Astrocyte (in vitro differentiated cells and primary cell): ENCODE results near the gene PRSS12. TPM values are rescaled to one million over a fixed set of nuclear protein-coding genes. Genes with fewer than 3 reads are reported as not detected.
A peak's percentile ranks its signal among the peaks of the same experiment; 100 is the strongest.

ENCODE experiments used
- DNase-seq: peaks from one replicate; pipeline ENCODE4 v3.0.0-alpha.2; 2010; ENCODE audit warnings: low read depth
- FAIRE-seq: peaks from 2 replicates; lab custom pipeline; 2011; peaks lifted over from hg19 to GRCh38; lab: Jason Lieb, UNC
- H2AFZ ChIP-seq: 2 replicates; pipeline ENCODE4 v1.6.0; 2012; ENCODE audit warnings: low read depth, low read length, inconsistent platforms
- H3K27ac ChIP-seq: 2 replicates; pipeline ENCODE4 v1.5.1; 2011; ENCODE audit warnings: low read depth, low read length, inconsistent platforms
- H3K27me3 ChIP-seq: 2 replicates; pipeline ENCODE4 v1.6.0; 2011; ENCODE audit warnings: low read length, inconsistent platforms; ENCODE audit not compliant: insufficient read depth
- H3K36me3 ChIP-seq: 2 replicates; pipeline ENCODE4 v1.5.1; 2011; ENCODE audit warnings: low read length, inconsistent platforms; ENCODE audit not compliant: insufficient read depth
- H3K4me1 ChIP-seq: 2 replicates; pipeline ENCODE4 v1.5.1; 2011; ENCODE audit warnings: low read length, inconsistent platforms; ENCODE audit not compliant: insufficient read depth
- H3K4me2 ChIP-seq: 2 replicates; pipeline ENCODE4 v1.6.0; 2012; ENCODE audit warnings: low read length, inconsistent platforms
- H3K4me3 ChIP-seq: 2 replicates; pipeline ENCODE4 v1.5.1; 2011; ENCODE audit warnings: low read depth, mild to moderate bottlenecking, low read length, inconsistent platforms; ENCODE audit not compliant: insufficient read depth
- H3K79me2 ChIP-seq: 2 replicates; pipeline ENCODE4 v1.6.0; 2012; ENCODE audit warnings: mild to moderate bottlenecking, low read length, inconsistent platforms; ENCODE audit not compliant: insufficient read depth
- H3K9ac ChIP-seq: 2 replicates; pipeline ENCODE4 v1.6.0; 2012; ENCODE audit warnings: mild to moderate bottlenecking, low read length, inconsistent platforms
- H3K9me3 ChIP-seq: 2 replicates; pipeline ENCODE4 v1.5.1; 2012; ENCODE audit warnings: low read depth, mild to moderate bottlenecking, low read length, inconsistent platforms; ENCODE audit not compliant: insufficient read depth
- H4K20me1 ChIP-seq: 2 replicates; pipeline ENCODE4 v1.6.0; 2012; ENCODE audit warnings: low read length, inconsistent platforms; ENCODE audit not compliant: insufficient read depth
- H3K27ac Mint-ChIP-seq: one replicate; pipeline ENCODE4 v1.8.0; 2021; ENCODE audit warnings: mild to moderate bottlenecking, mixed read lengths; ENCODE audit not compliant: unreplicated experiment
- H3K27me3 Mint-ChIP-seq: one replicate; pipeline ENCODE4 v1.8.0; 2021; ENCODE audit warnings: low read depth, mixed read lengths; ENCODE audit not compliant: unreplicated experiment
- H3K36me3 Mint-ChIP-seq: one replicate; pipeline ENCODE4 v1.8.0; 2021; ENCODE audit warnings: low read depth, mixed read lengths; ENCODE audit not compliant: unreplicated experiment
- H3K4me1 Mint-ChIP-seq: one replicate; pipeline ENCODE4 v1.8.0; 2021; ENCODE audit warnings: low read depth, mixed read lengths; ENCODE audit not compliant: unreplicated experiment
- H3K4me3 Mint-ChIP-seq: one replicate; pipeline ENCODE4 v1.8.0; 2021; ENCODE audit warnings: mild to moderate bottlenecking, moderate library complexity, mixed read lengths; ENCODE audit not compliant: unreplicated experiment
- H3K9me3 Mint-ChIP-seq: one replicate; pipeline ENCODE4 v1.8.0; 2021; ENCODE audit warnings: mild to moderate bottlenecking, mixed read lengths; ENCODE audit not compliant: unreplicated experiment
- EZH2 ChIP-seq: IDR thresholded peaks from 2 replicates; pipeline ENCODE4 v1.6.1; 2012; ENCODE audit warnings: mild to moderate bottlenecking, low read length, inconsistent platforms; ENCODE audit not compliant: insufficient read depth
- total RNA-seq: library from RNA; stranded (reverse); gene quantifications from 2 replicates; pipeline ENCODE4 v1.2.1, GENCODE V29; 2021
- TF ChIP-seq, protein P1 (sequence below): IDR thresholded peaks from 2 replicates; pipeline ENCODE4 v1.5.1; 2011; ENCODE audit warnings: low read depth, mild to moderate bottlenecking, inconsistent platforms, low read length, moderate library complexity; ENCODE audit not compliant: insufficient read depth

PRSS12 gene
- total RNA-seq, 1 donor from 2014 or later: 4.1 TPM

DNA sequence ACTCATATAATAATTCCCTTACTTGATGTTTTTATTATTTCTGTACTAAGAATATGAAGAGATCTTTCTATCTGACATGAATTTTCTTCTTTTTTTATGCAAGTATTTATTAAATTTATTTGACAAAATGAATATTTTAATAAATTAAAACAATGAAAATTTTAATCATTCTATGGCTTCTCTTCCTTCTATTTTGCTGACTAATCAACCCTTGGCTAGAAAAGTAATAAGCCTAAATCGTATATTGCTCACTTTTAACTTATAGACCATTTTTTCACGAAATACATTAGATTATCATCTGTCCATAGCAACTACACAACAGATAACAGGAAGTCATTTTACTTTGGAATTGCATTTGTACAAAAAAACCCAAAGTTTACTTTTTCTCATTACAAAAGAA lies 38.6 kb downstream of the PRSS12 start:
- Histone ChIP-seq H3K36me3 (no peaks in the 10 kb centered on the region), H3K4me2 (no peak overlapping the region), H3K4me1 (no peaks in the 10 kb centered on the region), H3K27ac (no peak overlapping the region), H3K4me3 (no peak overlapping the region), H3K9me3 (no peaks in the 10 kb centered on the region), H2AFZ (no peak overlapping the region), H3K27me3 (no peaks in the 10 kb centered on the region), H4K20me1 (no peaks in the 10 kb centered on the region), H3K79me2 (no peaks in the 10 kb centered on the region), H3K9ac (no peak overlapping the region)
- no peaks in the 10 kb centered on the region for H3K27me3 Mint-ChIP-seq
- no peaks in the 10 kb centered on the region for H3K9me3 Mint-ChIP-seq
- TF ChIP-seq, protein P1, sequence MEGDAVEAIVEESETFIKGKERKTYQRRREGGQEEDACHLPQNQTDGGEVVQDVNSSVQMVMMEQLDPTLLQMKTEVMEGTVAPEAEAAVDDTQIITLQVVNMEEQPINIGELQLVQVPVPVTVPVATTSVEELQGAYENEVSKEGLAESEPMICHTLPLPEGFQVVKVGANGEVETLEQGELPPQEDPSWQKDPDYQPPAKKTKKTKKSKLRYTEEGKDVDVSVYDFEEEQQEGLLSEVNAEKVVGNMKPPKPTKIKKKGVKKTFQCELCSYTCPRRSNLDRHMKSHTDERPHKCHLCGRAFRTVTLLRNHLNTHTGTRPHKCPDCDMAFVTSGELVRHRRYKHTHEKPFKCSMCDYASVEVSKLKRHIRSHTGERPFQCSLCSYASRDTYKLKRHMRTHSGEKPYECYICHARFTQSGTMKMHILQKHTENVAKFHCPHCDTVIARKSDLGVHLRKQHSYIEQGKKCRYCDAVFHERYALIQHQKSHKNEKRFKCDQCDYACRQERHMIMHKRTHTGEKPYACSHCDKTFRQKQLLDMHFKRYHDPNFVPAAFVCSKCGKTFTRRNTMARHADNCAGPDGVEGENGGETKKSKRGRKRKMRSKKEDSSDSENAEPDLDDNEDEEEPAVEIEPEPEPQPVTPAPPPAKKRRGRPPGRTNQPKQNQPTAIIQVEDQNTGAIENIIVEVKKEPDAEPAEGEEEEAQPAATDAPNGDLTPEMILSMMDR: no peak
- no peak for TF ChIP-seq EZH2
- FAIRE-seq (peak; percentile 43), DNase-seq (no peak)
- no peak overlapping the region for H3K4me3 Mint-ChIP-seq
- H3K4me1 Mint-ChIP-seq: no peaks in the 10 kb centered on the region
- H3K27ac Mint-ChIP-seq: no peak overlapping the region
- H3K36me3 Mint-ChIP-seq: no peaks in the 10 kb centered on the region

DNA sequence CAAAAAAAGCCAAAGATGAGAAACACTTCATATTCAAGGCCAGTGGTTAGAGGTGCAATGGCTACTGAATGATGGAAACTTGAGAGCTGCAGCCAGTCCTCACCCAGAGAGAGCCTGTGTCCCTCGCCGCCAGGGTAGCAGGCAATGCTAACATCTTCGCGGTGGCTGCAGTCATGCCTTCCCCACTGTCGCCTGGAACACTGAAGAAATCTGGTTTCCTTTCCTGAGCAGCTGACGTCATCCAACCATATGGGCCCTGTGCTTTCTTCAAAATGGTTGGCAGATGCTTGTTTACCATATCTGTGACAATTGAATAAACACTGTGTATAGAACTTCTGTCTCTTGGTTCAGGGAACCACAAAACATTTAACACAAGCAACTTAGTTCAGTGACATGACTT lies 39.7 kb downstream of the PRSS12 start:
- H3K4me2 ChIP-seq: no peak overlapping the region
- H3K9me3 Mint-ChIP-seq: no peaks in the 10 kb centered on the region
- H3K4me3 Mint-ChIP-seq: no peak overlapping the region
- H3K79me2 ChIP-seq: no peaks in the 10 kb centered on the region
- H3K9me3 ChIP-seq: no peaks in the 10 kb centered on the region
- no peaks in the 10 kb centered on the region for H4K20me1 ChIP-seq
- no peaks in the 10 kb centered on the region for H3K4me1 Mint-ChIP-seq
- H2AFZ ChIP-seq: no peak overlapping the region
- H3K9ac ChIP-seq: no peak overlapping the region
- no peaks in the 10 kb centered on the region for H3K27me3 ChIP-seq
- H3K36me3 ChIP-seq: no peaks in the 10 kb centered on the region
- H3K4me3 ChIP-seq: no peak overlapping the region
- DNase-seq (no peak), FAIRE-seq (no peak)
- no peak overlapping the region for H3K27ac Mint-ChIP-seq
- H3K27ac ChIP-seq: no peak overlapping the region
- H3K36me3 Mint-ChIP-seq: no peaks in the 10 kb centered on the region
- TF ChIP-seq EZH2: no peak
- TF ChIP-seq, protein P1: no peak
- no peaks in the 10 kb centered on the region for H3K27me3 Mint-ChIP-seq
- H3K4me1 ChIP-seq: no peaks in the 10 kb centered on the region

DNA sequence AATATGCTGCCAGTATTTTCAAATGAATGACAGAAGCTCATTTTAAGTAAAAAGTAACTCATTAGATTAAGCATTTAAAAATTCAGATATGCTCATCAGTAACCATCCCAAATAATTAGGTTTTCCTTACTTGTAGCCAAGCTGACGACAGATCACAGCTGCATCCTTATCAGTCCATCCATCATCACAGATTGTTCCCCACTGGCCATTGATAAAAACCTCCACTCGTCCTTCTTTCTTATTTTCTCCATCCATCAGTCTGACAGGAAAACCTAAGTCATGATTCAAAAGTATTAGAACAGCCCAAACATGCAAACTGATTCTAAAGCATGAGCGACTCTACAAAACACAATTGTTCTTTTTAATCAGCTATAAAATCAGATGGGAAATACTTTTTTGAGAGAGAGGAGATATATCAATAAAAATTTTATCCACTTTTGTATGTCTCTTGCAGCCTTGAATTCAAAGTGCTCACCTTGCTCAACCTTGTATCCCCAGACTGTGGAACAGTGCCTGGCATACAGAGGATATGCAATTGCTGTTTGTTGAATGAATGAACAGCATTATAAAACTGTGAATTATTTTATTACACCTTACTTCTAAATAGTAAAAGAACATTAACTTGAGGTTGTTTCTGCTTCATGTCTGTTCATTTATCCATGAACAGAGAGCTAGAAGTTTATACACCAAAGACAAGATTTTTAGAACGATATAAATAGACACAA lies 44.3 kb downstream of the PRSS12 start:
- Histone ChIP-seq H3K4me1 (no peaks in the 10 kb centered on the region), H3K36me3 (no peaks in the 10 kb centered on the region), H3K4me3 (no peak overlapping the region), H3K79me2 (no peaks in the 10 kb centered on the region), H3K27me3 (no peaks in the 10 kb centered on the region), H3K4me2 (no peak overlapping the region), H3K9ac (no peak overlapping the region), H4K20me1 (no peaks in the 10 kb centered on the region), H3K9me3 (no peaks in the 10 kb centered on the region), H3K27ac (no peak overlapping the region), H2AFZ (no peak overlapping the region)
- TF ChIP-seq, protein P1: no peak
- TF ChIP-seq EZH2: no peak
- DNase-seq (no peak), FAIRE-seq (no peak)
- H3K27ac Mint-ChIP-seq: no peak overlapping the region
- H3K27me3 Mint-ChIP-seq: no peaks in the 10 kb centered on the region
- H3K36me3 Mint-ChIP-seq: no peaks in the 10 kb centered on the region
- peaks cover 5% of the 10 kb centered on the region for H3K4me1 Mint-ChIP-seq
- no peaks in the 10 kb centered on the region for H3K9me3 Mint-ChIP-seq
- H3K4me3 Mint-ChIP-seq: no peak overlapping the region
